CD4-positive, alpha-beta T cell treated with Interleukin-1 beta for 1 hour (primary cell): Measurements from ENCODE around the gene ZFYVE27.

Experiments
- DNase-seq, 2 donors: peaks; one replicate each; pipeline ENCODE4 v3.0.0-alpha.2; 2020 to 2022

The ZFYVE27 gene

DNA sequence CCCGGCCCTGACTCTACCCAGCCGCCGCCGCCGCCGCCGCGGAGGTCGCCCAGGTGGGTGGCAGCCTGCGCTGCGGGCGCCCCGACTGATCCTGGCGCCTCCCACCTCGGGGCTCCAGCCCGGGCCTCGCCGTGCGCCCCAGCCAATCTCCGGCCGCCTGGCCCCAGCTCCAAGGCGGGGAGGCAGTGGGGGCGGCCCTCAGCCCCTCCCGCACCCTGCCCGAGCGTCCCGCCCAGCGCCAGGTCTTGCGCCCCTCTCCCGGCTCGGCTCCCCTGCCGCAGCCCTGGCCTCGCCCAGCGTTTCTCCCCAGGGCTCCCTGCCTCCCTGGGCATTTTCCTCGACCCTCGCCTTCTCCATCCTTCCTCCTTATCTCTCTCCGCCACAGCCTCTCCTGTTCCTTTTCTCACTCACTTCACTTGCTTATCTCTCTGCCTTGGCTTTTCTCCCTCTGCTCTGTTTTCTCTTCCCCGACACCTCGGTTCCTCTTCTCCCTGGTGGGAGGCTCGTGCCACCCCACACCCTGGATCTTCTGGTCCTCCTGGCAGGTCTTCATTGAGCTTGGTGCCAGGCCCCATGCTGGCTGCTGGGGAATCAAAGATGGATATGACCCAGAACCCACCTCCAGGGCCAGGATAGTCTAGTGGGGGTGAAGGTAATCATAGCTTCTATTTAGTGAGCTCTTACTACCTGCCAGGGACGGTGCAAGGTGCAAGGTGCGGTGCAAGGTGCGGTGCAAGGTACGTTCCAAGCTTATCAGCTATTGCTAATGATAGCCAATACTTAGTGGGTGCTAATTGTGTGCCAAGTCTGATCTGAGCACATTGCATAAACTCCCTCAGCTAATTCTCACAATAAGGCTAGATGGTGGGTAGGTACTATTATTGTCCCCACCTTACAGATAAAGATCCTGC, 35.2 kb downstream of the ZFYVE27 start, which contains the start of gene SFRP5:
Gene SFRP5, minus strand, starts transcription at position 87 of the 911 bp plus-strand sequence. CDS start 166 bp downstream, outside the sequence.
- DNase-seq = no peak

DNA sequence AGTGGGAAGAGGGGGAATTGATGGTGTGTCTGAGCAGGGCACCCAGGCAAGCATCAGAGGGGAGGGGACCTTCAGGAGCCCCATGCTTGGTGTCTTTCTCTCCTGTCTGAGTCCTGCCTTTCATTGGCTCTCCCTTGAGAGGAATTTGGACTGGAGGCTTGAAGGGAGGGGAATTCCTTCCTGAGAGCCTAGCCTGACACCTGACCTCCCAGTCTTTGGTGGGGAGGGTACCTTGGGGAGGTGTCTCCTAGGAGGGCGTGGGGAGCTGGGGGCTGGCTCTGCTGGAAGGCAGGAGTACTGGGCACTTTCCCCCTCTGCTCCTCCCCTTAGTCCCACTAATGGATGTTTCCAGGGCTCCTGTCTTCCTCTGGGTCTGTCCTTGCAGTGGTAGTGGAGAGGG, 36.2 kb downstream of the ZFYVE27 start:
- DNase-seq = no peak

GRCh38 chr10:97774811-97775294, 37.9 kb downstream of the ZFYVE27 start:
- DNase-seq = no peak

DNA sequence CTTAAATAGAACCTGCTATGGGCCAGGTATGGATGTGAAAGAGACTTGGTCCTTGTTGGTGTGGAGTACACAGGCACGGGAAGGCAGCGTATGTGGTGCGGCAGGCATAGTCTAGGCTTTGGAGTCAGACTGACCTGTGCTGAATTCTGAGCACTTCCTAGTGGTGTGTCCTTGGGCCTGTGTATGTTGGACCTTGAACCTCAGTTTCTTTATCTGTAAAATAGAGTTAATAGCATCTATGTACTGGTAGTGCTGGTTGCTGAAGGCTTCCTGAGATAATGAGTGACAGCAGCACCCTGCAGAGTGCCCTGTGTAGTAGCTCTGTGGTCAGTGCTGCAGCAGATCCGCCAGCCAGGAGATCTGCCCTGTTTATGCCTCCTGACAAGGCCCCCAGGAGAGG, 40.2 kb downstream of the ZFYVE27 start:
- no peak for DNase-seq

DNA sequence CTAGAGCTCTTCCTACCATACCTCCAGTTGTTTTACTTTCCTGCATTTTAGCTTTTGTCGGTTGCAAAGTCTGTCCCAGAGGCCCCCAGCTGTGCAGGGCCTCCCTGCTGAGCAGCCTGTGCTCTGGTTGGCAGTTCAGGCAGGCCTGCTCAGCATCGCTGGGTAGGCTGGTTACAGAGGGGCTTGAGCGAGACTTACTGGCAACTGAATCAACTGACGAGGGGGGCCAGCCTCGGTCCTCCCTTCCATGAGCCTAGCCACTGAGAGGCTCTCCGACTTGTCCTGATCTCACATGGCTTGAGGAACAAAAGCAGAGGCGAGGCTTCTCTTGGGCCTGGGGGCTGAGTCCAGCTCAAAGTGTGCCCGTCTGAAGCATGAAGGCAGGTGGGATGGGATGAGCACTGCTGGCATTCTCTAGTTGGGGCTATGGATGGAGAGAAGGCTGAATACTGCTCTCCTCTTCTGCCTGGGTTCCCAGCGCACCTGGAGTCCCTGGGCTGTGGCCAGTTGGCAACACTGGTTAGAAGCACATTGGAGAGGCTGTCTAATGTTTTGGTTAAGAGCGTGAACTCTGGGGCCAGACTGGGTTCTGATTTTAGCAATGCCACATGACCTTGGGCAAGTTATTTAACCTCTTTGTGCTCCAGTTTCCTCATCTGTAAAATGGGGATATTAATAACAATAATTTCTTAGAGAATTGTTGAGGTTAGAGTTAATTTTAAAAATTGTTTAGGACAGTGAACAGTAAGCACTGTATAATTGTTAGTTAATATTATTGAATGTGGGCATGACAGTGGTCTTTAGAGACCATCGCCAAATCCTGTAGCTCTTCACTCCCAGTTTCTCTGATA, 41.7 kb downstream of the ZFYVE27 start:
- DNase-seq = no peak

GRCh38 chr10:97779492-97779891, 42.6 kb downstream of the ZFYVE27 start:
- DNase-seq = no peak

DNA sequence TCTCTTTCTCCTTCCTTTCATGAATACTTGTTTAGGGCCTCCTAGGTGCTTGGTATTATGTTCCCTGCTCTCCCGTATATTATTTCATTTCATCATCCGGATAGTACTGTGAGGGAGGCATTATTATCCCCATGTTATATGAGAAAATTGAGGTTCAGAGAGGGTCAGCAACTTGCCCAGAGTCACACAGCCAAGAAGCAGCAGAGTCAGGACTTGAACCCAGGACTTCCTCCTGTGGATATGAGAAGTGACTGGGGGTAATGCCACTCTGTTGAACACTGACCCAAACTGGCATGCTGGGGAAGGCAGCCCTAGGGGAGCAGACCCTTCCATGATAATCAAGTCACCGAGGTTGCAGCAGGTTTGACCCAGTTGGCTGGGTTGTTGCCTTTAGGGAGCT, 43.0 kb downstream of the ZFYVE27 start:
- DNase-seq = no peak

DNA sequence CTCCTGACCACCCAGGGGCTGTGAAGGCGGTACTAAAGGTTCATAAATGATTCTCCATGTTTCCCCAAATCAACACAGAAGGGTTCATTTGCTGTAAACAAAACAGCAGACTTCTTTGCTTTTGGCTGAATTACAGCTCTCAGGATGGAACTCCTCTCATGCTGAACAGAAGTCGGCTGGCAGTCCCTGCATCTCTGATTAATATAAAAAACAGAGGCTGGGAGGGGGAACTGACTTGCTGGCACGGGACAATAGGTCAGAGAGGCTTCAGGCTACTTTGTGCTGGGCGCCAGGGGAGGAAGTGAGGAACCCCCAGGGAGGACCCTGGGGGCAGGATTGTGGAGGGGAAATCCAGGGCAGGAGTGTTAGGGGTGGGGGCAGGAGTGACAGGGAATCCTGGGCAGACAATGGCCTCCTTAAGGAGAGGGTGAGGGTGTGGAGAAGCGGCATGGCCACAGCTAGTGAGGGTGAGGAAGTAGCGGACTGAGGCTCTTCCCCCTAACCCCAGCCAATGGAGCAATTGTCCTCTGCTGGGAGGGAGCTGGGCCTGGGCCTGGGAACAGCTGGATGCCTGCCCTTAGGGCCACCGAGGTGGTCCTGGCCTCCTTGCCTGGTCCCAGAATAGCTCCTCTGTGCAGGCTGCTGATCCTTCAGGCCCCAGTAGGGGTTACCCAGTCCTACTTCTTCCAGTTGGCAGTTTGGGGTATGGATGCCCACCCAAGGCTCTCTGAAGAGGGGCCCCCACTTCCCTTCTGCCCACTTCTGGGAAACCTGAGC, 44.1 kb downstream of the ZFYVE27 start:
- no peak for DNase-seq

DNA sequence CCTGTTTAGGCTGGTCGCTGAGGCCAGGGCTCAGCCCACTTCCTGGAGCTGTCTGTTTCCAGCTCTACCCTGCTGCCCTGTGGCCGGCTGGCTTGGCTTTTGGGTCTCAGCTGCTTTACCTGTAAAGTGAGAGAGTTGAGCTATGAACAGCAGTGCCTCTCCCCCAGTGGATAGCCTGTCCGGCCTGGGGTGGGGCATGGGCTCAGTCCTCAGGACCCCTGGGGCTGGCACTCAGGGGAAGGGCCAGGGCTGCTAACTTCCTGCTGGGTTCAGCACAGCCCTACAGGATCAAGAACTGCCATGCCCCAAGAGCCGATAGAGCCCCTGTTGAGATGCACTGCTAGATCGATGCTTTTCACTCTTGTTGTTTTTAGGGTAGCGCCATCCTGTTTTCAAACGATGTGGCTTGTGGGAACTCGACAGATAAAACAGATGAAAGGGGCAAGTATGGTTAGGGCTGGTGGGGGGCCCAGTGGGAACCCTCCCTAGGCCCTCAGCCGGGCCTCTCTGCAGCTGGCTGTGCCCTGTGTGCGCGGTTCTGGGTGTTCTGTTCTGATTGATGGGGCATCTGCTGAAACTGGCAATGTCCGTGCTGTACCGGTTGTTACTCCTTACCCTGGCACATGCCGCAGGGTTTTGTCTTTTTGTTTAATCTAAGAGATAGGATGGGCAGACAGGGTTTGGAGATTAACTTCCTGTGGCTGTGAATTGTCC, 44.8 kb downstream of the ZFYVE27 start:
- peak in 1 of 2 donors; percentile 15 for DNase-seq

- no peak for DNase-seq
Measured at GRCh38 chr10:97782455-97783228, 45.7 kb downstream of the ZFYVE27 start.

- DNase-seq = no peak
Measured at GRCh38 chr10:97784200-97784810, 47.4 kb downstream of the ZFYVE27 start.

- no peak for DNase-seq
Measured at GRCh38 chr10:97785231-97785630, 48.3 kb downstream of the ZFYVE27 start.

DNA sequence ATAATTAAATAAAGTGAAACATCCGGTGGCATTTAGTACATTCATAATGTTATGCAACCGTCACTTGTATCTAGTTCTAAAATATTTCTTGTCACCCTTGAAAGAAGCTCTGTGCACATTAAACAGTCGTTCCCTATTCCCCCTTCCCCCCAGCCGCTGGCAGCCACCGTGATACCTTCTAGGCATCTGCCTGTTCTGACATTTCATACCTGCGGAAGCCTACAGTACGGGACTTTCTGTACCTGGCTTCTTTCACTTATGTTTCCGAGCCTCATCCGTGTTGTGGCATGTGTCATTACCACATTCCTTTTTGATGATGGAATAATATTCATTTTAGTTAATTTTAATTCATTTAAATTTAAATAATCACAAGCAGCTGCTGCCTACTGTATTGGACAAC, 48.8 kb downstream of the ZFYVE27 start:
- DNase-seq = no peak

GRCh38 chr10:97788552-97789442, 51.9 kb downstream of the ZFYVE27 start:
- no peak for DNase-seq

GRCh38 chr10:97789770-97790397, 53.0 kb downstream of the ZFYVE27 start:
- no peak for DNase-seq

DNA sequence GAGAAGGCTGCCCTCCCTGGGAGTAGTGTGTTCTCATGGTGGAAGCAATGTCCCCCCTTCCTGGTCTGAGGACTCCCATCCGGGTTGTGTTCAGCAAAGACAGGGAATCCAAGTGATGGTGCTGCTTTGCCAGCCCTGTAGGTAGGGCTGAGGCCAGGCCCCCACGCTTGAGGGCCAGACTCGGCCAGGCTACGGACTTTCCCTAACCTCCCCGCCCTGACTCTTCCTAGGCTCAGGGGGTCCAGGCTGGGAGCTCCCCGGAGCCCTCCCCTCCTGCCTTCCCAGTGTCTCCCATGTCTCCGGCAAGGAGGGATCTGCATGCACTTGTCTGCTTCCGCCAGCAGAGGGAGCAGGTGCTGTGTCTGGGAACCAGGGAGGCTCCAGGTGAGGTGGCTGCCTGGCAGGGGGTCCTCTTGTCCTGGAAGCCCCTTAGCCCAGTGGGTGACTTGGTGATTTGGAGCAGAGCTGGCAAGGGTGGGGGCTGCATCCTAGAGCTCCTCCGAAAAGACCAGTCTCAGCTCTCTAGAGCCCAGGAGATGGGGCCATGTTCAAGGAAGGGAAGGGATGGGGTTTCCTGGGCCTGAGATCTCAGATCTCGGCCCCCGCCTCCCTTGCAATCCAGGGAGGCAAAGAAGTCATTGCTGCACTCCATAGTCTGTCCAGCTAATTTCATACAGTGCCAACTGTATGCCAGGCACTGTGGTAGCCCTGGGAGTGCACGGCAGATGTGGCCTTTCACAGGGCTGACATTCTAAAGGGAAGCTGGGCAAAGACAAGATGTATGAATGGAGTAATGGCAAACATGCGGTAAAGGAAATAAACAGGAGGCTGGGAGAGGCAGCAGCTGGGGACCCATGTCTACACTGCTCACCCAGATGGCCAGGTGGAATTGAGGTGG, 55.1 kb downstream of the ZFYVE27 start:
- peak; percentile 65 to 73 for DNase-seq

DNA sequence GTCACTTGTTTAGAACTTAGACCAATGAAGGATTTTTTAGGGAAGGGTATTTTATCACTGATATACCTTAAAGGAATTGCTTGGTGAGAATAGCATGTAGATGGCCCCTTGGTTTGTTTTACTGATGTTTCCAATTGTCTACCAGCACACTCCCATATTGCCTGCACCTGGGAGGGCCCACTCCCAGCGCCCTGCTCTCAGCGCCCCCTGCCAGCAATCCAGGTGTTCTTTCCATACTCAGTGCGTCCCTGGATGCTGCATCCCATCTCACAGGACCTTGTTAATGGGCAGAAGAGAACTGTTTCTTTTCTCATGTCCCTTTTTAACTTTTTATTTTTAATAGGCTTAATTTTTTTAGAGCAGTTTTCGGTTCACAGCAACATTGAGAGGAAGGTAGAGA, 59.0 kb downstream of the ZFYVE27 start:
- no peak for DNase-seq

DNA sequence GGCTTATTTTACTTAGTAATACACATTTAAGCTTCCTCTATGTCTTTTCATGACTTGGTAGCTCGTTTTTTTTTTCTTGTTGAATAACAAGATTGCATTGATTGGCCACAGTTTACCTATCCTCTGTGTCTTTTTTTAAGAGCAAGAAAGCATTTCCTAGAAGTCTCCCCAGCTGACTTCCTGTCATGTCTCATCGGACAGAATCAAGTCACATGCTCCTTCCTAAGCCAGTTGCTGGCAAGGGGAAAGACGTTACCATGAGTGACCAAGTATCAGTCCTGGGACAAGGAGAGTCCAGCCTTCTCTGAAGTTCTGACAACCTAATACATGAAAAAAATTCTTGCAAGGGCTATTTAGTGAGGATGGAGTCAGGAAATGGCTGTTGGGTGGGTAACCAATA, 59.7 kb downstream of the ZFYVE27 start:
- peak; percentile 12 to 60 for DNase-seq
